HepG2 (cell line): ENCODE data around the gene WWP2. TPM values are rescaled to one million over a fixed set of nuclear protein-coding genes. Genes with fewer than 3 reads are reported as not detected.

Experiments used
- CEBPG ChIP-seq: IDR thresholded peaks from 2 replicates; pipeline ENCODE4 v1.6.1; 2016
- FOXP1 ChIP-seq, 2 experiments: fragments of 450-650 bp in 1 of 2; IDR thresholded peaks; 2 replicates each; pipeline ENCODE4 v1.6.1; 2017 to 2018; ENCODE audit warnings: antibody characterized with exemption in 1 of 2
- ZBTB7A ChIP-seq: sonication (generic); formaldehyde crosslinking; IDR thresholded peaks from 2 replicates; pipeline ENCODE4 v1.8.0; 2022; ENCODE audit warnings: mild to moderate bottlenecking, missing genetic modification reagents
- ZNF142 ChIP-seq: sonication (generic); formaldehyde crosslinking; IDR thresholded peaks from 2 replicates; pipeline ENCODE4 v1.4.0; 2020; ENCODE audit warnings: missing genetic modification reagents
- ZNF382 ChIP-seq: sonication (generic); formaldehyde crosslinking; IDR thresholded peaks from 2 replicates; pipeline ENCODE4 v1.5.0; 2020; ENCODE audit warnings: missing genetic modification reagents, mild to moderate bottlenecking, borderline replicate concordance
- ZNF441 ChIP-seq: sonication (generic); formaldehyde crosslinking; IDR thresholded peaks from 2 replicates; pipeline ENCODE4 v1.7.0; 2021; ENCODE audit warnings: missing genetic modification reagents, borderline replicate concordance
- ZNF747 ChIP-seq: sonication (generic); formaldehyde crosslinking; IDR thresholded peaks from 2 replicates; pipeline ENCODE4 v1.8.1; 2023; ENCODE audit warnings: missing genetic modification reagents, mild to moderate bottlenecking, borderline replicate concordance
- ZNF770 ChIP-seq: sonication (generic); formaldehyde crosslinking; IDR thresholded peaks from 2 replicates; pipeline ENCODE4 v1.5.0; 2020; ENCODE audit warnings: mild to moderate bottlenecking, missing genetic modification reagents
- polyA plus RNA-seq, 8 experiments: library from polyadenylated mRNA; depleted of rRNA in 3 of 8; stranded (reverse) in 7 of 8; unstranded in 1 of 8; fragments of >200 nt; fragmentation: Illumina TruSeq in 4 of 8; extraction: Trizol in 4 of 8; gene quantifications; 2 replicates each; pipeline versions ENCODE4 v1.2.1 to v1.2.3, GENCODE V29; 2011 to 2016; ENCODE audit warnings: low read depth in 4 of 8, missing spikeins in 1 of 8, mixed read lengths in 1 of 8; ENCODE audit not compliant: insufficient read depth in 1 of 8
- total RNA-seq, 5 experiments: library from RNA; depleted of rRNA; stranded (reverse); fragments of >200 nt; fragmentation: Illumina TruSeq; extraction: Trizol; gene quantifications; 2 replicates each; pipeline ENCODE4 v1.2.3, GENCODE V29; 2016; ENCODE audit warnings: low read depth in 1 of 5

The WWP2 gene
- total and polyA plus RNA-seq, 2 of the 13 experiments (the other 11 are each of a cell fraction or from before 2014, with no cell fraction given), result 11.4 to 28.2 TPM

- TF ChIP-seq ZNF142 (no peak), CEBPG (CRISPR knock-in tag) (peak; percentile 46; the same call in 1 of the 2 replicates), ZNF747 (CRISPR knock-in tag) (no peak), FOXP1 (IDR thresholded peaks at IDR 0.05) (no peak), FOXP1 (CRISPR knock-in tag; IDR thresholded peaks at IDR 0.05) (peak; percentile 53; the same call in 1 of the 2 replicates), ZBTB7A (CRISPR knock-in tag) (no peak), ZNF441 (CRISPR knock-in tag) (peak; percentile 85), ZNF382 (CRISPR knock-in tag) (no peak), ZNF770 (CRISPR knock-in tag) (peak; percentile 63)
- TF ChIP-seq, all 625 proteins: peak for 12
Observed at GRCh38 chr16:69863401-69864281, 101.5 kb downstream of the WWP2 start (continued).
